CD4-positive, alpha-beta T cell treated with Interleukin-21 for 1 hour (primary cell): Measurements from ENCODE around the gene PLXNA4.

Experiments
- DNase-seq: peaks from one replicate; pipeline ENCODE4 v3.0.0-alpha.2; 2020

Gene PLXNA4

GRCh38 chr7:132532281-132532680 is 44.0 kb downstream of the PLXNA4 start:
- DNase-seq = no peak

GRCh38 chr7:132531562-132531961 is 44.7 kb downstream of the PLXNA4 start:
- no peak for DNase-seq

- no peak for DNase-seq
Observed at GRCh38 chr7:132528695-132529094, 47.6 kb downstream of the PLXNA4 start.

GRCh38 chr7:132527467-132528410 is 48.5 kb downstream of the PLXNA4 start:
- DNase-seq = no peak

- no peak for DNase-seq
Observed at GRCh38 chr7:132526111-132526740, 50.0 kb downstream of the PLXNA4 start.

- no peak for DNase-seq
Observed at GRCh38 chr7:132521423-132521822, 54.8 kb downstream of the PLXNA4 start.

GRCh38 chr7:132520591-132521280 is 55.5 kb downstream of the PLXNA4 start:
- DNase-seq = no peak

GRCh38 chr7:132519936-132520335 is 56.3 kb downstream of the PLXNA4 start:
- DNase-seq = peak; percentile 4

GRCh38 chr7:132518839-132519173 is 57.5 kb downstream of the PLXNA4 start:
- DNase-seq = no peak

- DNase-seq = peak; percentile 16
Observed at GRCh38 chr7:132518102-132518838, 58.0 kb downstream of the PLXNA4 start.

- DNase-seq = no peak
Observed at GRCh38 chr7:132516042-132516840, 60.0 kb downstream of the PLXNA4 start.

GRCh38 chr7:132515181-132515580 is 61.1 kb downstream of the PLXNA4 start:
- no peak for DNase-seq

- DNase-seq = no peak
Observed at GRCh38 chr7:132514430-132514829, 61.8 kb downstream of the PLXNA4 start.

- no peak for DNase-seq
Observed at GRCh38 chr7:132511921-132512320, 64.3 kb downstream of the PLXNA4 start.

- no peak for DNase-seq
Observed at GRCh38 chr7:132511387-132511786, 64.9 kb downstream of the PLXNA4 start.

- DNase-seq = no peak
Observed at GRCh38 chr7:132509643-132510042, 66.6 kb downstream of the PLXNA4 start.

GRCh38 chr7:132508724-132509353 is 67.4 kb downstream of the PLXNA4 start:
- no peak for DNase-seq

- no peak for DNase-seq
Observed at GRCh38 chr7:132504852-132505251, 71.4 kb downstream of the PLXNA4 start.

- no peak for DNase-seq
Observed at GRCh38 chr7:132504071-132504470, 72.2 kb downstream of the PLXNA4 start.

GRCh38 chr7:132503415-132503814 is 72.9 kb downstream of the PLXNA4 start:
- no peak for DNase-seq

- DNase-seq = no peak
Observed at GRCh38 chr7:132501956-132502355, 74.3 kb downstream of the PLXNA4 start.
